ENCODE measurements around the gene SH2D1A.
"Not testable (repeated sequence)": the region's sequence is repeated elsewhere in the genome, so short reads cannot be mapped to it uniquely, and the experiment has no call there.

Gene SH2D1A

DNA sequence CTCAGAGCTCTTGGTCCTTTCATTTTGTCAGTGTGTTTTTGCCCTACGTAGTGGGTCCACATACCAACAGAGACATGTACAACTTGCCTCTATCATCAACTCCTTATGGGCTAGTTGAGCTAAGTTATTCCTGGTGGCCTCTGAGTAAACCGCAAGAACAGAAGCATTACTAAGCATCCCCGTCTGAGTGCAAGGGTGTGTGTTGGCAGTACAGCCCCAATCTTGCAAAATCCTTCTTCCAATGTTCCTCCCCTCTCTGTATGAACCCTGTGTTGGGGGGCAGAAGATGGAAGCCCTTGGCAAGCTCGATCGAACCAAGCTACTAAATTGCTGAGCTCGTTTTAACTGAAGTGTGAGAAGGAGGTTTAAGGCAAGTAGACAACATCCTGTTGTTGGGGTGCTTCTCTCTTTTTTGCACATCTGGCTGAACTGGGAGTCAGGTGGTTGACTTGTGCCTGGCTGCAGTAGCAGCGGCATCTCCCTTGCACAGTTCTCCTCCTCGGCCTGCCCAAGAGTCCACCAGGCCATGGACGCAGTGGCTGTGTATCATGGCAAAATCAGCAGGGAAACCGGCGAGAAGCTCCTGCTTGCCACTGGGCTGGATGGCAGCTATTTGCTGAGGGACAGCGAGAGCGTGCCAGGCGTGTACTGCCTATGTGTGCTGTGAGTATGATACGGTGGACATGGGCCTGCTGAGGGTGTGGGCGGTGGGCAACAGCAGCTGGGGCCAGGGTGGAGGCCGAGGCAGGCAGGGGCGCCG lies at the start of gene SH2D1A:
Gene SH2D1A, plus strand, starts transcription at position 447 of the 760 bp plus-strand sequence. Its CDS starts 80 bp downstream, at position 527.
- DNase-seq (ENCODE audit: low read depth in 2 of 2) = no peak
- TF ChIP-seq, protein P1, sequence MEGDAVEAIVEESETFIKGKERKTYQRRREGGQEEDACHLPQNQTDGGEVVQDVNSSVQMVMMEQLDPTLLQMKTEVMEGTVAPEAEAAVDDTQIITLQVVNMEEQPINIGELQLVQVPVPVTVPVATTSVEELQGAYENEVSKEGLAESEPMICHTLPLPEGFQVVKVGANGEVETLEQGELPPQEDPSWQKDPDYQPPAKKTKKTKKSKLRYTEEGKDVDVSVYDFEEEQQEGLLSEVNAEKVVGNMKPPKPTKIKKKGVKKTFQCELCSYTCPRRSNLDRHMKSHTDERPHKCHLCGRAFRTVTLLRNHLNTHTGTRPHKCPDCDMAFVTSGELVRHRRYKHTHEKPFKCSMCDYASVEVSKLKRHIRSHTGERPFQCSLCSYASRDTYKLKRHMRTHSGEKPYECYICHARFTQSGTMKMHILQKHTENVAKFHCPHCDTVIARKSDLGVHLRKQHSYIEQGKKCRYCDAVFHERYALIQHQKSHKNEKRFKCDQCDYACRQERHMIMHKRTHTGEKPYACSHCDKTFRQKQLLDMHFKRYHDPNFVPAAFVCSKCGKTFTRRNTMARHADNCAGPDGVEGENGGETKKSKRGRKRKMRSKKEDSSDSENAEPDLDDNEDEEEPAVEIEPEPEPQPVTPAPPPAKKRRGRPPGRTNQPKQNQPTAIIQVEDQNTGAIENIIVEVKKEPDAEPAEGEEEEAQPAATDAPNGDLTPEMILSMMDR (IDR thresholded peaks at IDR 0.05; ENCODE audit: low read depth, low read length) = no peak
- no peak within 1 kb of the TSS for H3K4me3 ChIP-seq (replicated peaks in 1 of 2; ENCODE audit: low read depth in 2 of 2, low read length in 2 of 2)

DNA sequence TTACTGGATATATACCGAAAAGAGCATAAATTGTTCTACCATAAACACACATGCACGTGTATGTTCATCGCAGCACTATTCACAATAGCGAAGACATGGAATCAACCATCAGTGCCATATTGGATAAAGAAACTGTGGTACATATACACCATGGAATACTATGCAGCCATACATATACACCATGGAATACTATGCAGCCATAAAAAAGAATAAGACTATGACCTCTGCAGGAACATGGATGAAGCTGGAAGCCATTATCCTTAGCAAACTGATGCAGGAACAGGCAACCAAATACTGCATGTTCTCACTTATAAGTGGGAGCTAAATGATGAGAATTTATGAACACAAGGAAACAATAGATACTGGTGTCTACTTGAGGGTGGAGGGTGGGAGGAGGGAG lies 47.0 kb upstream of the SH2D1A start:
- DNase-seq (ENCODE audit: low read depth in 2 of 2); H3K4me3 ChIP-seq (replicated peaks in 1 of 2; ENCODE audit: low read depth in 2 of 2, low read length in 2 of 2): not testable (repeated sequence)

DNA sequence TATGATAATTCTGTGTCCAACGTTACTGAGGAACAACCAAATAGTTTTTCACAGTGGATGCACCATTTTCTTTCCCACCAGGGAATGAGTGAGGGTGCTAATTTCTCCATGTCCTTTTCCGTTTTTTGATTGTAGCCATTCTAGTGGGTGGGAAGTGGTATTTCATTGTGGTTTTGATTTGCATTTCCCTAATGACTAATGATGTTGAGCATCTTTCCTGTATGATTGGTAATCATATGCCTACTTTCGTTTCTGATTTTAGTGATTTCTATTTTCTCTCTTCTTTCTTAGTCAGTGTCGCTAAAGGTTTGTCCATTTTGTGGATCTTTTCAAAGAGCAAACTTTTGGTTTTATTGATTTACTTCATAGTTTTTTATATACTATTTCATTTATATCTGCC lies 46.0 kb upstream of the SH2D1A start:
- TF ChIP-seq, protein P1 (IDR thresholded peaks at IDR 0.05; ENCODE audit: low read depth, low read length) = no peak
- no peak for DNase-seq (ENCODE audit: low read depth in 2 of 2)
- H3K4me3 ChIP-seq (replicated peaks in 1 of 2; ENCODE audit: low read depth in 2 of 2, low read length in 2 of 2) = no peak overlapping the region

DNA sequence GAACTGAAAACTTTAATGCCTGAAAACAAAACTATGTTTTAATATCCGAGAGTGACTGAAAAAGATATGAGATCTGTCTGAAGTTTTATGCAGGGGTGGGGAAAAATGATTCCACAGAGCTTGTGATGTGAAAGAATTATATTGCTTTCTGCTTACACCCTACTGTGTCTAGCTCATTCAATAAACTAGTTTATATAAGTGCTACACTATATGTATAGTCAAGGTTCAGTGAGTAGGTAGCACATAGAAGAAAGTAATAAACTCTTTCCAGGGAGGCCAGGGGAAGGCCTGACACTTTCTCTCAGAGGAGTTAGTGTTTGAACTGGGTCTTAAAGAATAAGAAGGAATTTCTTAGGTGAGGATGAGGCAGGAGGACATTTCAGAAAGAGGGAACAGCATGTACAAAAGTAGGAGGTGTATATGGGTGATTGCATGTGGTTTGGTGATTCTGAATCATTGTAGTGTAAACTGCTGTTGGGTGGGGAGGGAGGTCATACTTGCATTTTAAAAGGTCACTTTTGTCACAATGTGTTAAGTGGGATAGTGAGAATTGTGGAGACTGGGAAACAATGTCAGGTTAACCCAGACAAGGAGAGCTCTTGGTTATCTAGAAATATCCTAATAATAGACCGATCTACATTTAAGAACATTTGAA lies 39.0 kb upstream of the SH2D1A start:
- no peak overlapping the region for H3K4me3 ChIP-seq (replicated peaks in 1 of 2; ENCODE audit: low read depth in 2 of 2, low read length in 2 of 2)
- DNase-seq (ENCODE audit: low read depth in 2 of 2) = no peak
- TF ChIP-seq, protein P1 (IDR thresholded peaks at IDR 0.05; ENCODE audit: low read depth, low read length) = no peak

DNA sequence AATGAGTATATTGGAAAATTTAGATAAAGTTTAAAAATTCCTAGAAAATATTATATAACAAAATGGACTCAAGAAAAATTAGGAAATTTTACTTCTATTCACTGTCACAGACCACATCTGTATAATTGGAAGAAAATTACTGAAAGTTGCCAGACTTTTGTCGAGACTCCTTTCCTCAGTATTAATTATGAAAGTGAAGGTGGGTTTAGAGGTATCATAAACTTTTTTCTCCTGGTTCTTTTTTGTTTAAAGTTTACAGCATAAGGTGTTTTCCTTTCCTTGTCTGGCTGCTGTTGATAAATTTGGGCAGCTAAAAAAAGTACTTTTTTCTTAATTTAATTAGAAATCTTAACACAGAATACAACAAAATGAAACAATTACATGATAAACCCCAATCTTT lies 20.6 kb upstream of the SH2D1A start:
- H3K4me3 ChIP-seq (replicated peaks in 1 of 2; ENCODE audit: low read depth in 2 of 2, low read length in 2 of 2) = no peak overlapping the region
- no peak for DNase-seq (ENCODE audit: low read depth in 2 of 2)
- TF ChIP-seq, protein P1 (IDR thresholded peaks at IDR 0.05; ENCODE audit: low read depth, low read length) = no peak

DNA sequence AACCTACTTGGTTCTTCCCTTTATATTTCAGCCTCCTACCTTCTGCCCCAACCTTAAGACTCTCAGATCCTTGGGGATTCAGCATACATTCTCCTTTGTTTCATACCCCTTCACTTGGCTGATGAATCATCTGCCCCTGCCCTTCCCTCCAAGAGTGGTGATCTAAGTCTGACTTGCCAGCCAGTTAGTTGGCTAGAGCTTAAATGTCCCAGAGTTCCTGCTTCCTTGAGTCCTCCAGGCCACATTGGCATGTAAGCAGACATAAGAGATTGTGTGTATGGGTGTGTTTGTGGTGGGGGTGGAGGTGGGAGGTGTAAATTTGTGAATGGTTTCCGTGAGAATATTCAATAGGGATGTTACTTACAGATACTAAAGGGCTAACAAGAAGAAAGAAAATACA lies 17.6 kb upstream of the SH2D1A start:
- TF ChIP-seq, protein P1 (IDR thresholded peaks at IDR 0.05; ENCODE audit: low read depth, low read length) = no peak
- peak in 1 of 2 donors; percentile 0 for DNase-seq (ENCODE audit: low read depth in 2 of 2)
- H3K4me3 ChIP-seq (replicated peaks in 1 of 2; ENCODE audit: low read depth in 2 of 2, low read length in 2 of 2) = no peak overlapping the region

All from cardiac fibroblast (primary cell).